Stimulated activated CD8-positive, alpha-beta memory T cell treated with anti-CD3 and anti-CD28 coated beads, Interleukin-2, amount 100 ng/mL, for 1 hour (primary cell): Measurements from ENCODE around the gene CYB5B.
"Not testable (repeated sequence)": the region's sequence is repeated elsewhere in the genome, so short reads cannot be mapped to it uniquely, and the experiment has no call there.

ENCODE experiments used
- DNase-seq, 2 donors: peaks; one replicate each; pipeline ENCODE4 v3.0.0-alpha.2; 2020; ENCODE audit warnings: low read depth in 2 of 2

CYB5B gene

DNA sequence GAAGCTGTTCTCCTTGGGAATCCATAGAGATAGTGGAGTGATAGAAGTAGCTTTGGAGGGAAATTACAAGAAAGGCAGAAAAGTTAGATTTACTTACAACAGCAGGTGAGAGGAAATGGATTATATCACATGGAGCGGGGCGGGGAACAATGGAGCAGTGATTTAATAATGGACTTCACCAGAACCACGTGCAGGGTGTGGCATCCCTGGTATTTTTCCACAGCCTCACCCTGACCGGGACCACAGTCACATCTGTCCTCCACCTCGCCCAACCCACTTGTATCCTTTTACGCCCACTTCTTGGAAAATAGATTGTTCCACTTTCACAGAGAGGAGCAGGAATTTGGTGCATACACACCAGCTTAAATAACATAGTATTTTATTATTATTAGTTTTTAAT, 15.9 kb upstream of the CYB5B start:
- no peak for DNase-seq

DNA sequence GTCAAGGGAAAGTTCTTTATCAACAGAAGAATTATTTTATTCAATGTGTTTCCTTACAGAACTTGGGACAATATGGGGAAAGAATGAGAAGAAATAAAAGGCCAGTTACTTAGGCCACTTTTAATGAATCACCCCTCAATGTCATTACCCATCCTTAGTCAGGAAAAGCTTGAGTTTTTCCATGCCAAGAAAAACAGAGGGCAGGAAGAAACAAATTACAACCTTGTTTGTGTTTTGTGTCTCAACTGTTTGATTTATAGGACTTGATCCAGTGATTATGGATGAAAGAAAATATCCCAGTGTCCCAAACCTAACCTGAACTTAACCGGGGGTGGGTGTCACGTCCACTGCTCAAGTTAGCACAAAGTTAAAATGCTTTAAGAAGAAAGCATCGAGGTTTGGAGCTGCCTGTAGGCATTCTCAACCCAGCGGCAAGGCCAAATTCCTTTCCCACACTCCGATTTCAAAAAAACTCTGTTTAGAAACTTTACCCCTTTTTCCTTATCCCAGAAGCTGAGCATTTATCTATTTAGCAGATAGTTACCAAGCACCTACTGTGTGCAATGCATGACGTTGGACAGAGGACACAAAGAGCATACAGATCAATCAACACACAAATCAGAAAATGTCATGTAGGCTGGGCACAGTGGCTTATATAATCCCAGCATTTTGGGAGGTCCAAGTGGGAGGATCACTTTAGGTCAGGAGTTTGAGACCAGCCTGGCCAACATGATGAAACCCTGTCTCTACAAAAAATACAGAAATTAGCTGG, 14.0 kb upstream of the CYB5B start:
- no peak for DNase-seq

DNA sequence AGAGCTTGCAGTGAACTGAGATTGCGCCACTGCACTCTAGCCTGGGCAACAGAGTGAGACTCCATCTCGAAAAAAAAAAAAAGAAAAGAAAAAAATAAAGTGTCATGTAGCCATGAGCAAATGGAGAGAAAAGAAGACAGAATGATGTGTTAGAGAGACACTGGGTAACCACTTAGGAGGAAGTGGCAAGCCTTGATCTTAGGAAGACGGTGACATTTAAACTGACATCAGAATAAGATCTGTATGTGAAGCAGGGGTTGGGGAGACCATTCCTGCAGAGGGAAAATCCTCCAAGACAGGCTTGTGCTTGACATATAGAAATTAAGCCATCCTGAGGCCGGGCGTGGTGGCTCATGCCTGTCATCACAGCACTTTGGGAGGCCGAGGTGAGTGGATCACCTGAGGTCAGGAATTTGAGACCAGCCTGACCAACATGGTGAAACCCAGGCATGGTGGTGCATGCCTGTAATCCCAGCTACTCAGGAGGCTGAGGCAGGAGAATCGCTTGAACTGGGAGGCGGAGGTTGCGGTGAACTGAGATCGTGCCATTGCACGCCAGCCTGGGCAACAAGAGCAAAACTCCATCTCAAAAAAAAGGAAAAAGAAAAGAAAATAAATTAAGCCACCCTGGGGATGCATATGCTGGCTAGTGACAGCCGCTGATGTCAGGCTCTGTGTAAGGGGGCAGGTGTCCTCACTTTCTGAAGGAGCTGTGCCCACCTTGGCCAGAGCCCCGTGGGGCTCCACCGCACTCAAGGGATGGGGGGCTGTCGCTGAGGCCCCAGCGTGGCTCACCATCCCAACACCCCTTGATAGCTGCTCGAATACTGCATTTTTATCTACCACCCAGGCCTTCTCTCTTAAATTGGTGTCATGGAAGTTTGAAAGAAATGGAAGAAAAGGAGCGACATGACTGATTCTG, 13.1 kb upstream of the CYB5B start:
- no peak for DNase-seq

DNA sequence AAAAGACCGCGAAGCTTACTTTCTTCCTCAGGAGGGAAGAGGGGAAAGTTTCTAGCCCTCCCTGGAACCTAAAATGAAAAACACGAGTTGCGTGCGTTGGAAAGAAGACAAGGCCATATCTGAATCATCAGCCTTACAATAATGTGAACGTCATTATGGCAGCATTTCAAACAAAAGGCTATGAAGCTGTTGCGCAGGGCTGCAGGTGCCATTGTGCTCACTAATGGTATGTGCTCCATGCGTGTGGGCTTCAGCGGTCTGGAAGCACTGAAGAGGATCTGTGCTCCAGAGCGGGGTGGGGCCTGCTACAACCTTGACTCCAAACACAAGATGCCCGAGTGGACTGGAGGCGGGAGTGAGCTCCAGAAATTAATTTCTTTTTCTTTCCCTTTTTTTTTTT, 12.1 kb upstream of the CYB5B start:
- no peak for DNase-seq

DNA sequence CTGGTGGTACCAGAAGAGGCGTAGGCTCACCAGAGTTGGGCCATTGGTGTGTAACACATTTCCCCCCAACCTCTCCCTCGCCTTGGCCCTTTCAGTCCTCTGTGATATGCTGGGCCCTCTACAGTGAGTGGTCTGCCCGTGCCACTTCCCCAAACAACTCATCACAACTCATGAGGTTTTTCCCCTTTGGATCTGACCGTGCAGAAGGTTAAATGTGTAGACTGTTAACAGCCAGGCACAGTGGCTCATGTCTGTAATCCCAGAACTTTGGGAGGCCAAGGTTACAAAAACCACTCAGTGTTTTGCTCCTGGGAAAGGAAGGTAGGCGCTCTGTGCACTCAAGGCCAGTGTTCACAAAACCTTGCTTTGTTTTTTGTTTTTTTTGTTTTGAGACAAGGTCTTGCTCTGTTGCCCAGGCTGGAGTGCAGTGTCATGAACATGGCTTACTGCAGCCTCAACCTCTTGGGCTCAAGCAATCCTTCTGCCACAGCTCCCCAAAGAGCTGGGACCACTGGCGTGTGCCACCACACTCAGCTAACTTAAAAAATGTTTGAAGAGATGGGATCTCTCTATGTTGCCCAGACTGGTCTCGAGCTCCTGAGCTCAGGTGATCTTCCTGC, 11.3 kb upstream of the CYB5B start:
- no peak for DNase-seq

DNA sequence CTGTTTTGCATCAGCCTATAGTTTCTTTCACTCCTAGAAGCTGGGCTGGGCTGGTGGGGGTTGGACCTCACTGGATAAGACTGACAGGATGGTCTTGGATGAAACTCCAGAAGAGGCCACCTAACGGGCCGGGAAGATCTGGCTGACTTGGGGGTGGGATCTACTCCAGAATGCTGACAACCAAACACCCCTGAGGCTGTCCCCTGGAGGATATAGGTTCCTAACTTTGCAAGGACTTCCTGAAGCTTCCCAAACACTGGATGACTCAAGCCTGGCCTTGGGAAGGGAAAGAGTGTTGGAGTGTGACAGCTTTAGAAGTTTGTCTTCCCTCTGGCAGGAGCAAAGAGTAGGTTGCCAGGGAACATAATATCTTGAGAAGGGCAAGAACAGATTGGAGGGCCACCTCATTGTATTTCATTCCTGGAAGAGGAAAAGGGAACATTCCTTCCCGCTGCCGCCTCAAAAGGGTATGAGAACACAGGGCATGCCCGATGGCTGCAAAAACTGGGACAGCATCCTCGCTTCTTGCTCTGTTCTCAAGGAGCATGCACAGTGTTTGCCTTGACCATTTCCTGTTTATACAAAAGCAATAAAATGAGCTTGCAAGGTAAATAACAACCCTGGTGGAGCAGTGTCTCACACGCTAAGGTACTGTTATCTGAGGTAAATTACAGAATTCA, 6.8 kb upstream of the CYB5B start:
- DNase-seq: no peak

DNA sequence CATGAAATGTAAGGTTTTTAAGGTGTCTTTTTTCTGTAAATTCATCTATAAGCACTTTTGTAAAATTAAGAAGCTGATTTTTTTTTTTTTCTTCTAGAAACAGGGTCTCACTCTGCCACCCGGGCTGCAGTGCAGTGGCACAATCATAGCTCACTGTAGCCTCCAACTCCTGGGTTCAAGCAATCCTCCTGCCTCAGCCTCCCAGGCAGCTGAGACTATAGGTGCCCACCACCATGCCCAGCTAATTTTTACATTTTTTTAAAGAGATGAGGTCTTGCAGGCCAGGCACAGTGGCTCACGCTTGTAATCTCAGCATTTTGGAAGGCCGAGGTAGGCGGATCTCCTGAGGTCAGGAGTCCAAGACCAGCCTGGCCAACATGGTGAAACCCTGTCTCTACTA, 4.5 kb upstream of the CYB5B start:
- no peak for DNase-seq

DNA sequence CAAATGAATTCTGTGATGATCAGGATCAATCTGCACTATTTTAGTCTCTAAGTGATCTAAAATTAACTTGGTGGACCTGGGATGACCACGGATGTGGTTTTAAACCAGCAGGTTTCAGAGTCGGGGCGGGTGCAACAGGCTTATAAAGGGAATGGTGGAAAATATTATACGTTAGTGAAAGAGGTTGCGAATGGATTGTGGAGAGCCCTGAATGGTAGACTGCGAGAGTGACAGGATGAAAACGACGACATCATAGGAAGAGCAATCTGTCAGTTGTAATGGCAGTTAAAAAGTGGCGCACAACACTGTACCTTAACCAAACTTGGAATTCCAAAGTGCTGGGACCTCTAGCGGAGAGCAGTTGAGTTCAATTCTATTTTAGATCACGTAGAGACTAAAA, 1.2 kb upstream of the CYB5B start:
- no peak for DNase-seq

DNA sequence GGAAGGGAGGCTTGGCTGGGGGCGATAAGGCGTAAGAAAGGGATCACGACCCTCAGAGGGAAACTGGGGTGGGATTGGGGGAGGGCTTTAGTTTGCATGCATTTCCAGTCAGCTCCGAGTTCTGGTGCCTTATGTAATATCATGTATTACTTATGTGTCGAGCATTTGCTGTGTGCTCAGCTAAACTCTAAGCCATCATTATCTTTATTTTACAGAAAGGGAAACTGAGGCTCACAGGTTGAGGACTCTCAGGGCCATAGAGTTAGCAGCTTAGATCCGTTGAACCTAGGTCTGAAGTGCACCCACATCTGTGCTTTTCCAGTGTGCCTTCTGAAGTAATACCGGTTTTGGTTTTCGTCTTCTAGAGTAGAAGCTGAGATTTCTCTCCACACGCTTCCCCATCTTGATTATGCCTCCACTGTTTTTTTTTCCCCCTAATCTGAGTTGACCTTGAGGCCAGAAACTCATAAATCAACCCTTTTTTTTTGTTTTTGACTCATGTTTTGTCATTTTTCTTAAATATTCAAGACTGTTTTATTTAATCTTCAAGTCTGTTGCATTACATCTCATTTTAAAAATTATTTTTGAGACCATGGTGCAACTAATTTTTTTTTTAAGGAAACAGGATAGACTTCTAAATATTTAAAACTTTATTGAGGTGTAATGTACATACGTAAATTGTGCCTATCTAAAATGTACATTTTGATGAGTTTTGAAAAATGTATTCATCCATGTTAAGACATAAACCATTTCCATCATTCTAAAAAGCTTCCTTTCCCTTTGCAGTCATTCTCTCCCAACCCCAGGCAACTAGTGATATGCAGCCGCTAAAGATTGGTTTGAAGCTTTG, 741 bp downstream of the CYB5B start:
- DNase-seq: no peak

DNA sequence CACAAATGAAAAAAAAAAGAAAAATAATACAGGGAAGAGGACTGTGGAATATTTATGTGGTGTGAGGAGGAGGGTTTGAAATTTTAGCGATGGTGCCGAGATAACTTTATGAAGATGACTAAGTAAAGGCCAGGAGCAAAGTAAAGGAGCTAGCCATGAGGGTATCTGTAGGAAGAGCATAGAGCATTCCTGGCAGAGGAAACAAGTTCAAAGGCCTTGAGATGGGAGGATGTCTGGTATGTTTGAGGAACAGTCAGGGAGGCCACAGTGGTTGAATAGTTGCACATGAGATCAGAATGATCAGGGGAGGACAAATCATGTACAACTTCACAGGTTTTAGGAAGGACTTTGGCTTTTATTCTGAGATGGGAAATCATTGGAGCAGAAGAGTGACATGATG, 4.2 kb downstream of the CYB5B start:
- no peak for DNase-seq

DNA sequence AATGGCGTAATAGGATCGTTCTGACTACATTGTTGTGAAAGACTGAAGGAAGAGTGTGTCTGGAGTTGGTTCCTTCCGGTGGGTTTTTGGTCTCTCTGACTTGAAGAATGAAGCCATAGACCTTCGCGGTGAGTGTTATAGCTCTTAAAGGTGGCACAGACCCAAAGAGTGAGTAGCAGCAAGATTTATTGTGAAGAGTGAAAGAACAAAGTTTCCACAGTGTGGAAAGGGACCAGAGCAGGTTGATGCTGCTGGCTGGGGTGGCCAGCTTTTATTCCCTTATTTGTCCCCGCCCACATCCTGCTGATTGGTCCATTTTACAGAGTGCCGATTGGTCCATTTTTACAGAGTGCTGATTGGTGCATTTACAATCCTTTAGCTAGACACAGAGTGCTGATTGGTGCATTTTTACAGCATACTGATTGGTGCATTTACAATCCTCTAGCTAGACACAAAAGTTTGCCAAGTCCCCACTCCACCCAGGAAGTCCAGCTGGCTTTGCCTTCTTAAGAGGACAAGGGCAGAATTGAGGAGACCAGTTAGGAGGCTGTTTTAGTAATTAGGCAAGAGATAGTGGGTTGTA, 4.7 kb downstream of the CYB5B start:
- DNase-seq: not testable (repeated sequence)

DNA sequence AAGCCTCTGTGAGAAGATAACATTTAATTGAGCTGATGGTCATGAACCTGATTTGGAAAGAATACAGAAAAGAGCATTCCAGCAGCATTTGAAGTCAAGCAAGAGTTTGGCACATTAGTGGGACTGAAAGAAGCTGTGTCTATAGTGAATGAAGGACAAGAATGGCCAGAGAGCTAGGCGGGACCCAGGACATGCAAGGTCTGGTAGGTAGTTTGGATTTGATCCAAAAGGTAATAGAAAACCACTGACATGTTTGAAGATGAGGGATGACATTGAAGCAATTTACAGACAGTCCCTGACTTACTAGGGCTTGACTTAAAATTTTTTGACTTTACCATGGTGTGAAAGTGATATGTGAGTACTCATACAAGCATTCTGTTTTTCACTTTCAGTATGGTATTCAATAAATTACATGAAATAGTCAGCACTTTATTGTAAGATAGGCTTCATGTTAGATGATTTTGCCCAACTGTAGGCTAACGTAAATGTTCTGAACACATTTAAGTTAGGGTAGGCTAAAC, 7.6 kb downstream of the CYB5B start:
- no peak for DNase-seq

DNA sequence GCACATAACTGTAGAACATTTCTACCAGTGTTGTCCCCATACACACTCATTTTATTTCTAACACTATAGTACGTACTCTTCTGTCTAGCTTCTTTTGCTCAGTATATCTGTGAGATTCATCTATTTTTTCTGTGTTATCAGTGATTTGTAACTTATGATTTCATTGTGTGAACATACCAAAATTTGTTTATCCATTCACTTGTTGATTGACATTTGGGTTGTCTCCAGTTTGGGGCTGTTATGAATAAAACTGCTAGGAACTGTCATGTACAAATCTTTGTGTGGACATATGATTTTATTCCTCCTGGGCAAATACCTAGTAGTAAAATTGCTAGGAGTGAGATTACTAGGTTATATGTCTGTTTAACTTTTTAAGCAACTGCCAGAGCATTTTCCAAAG, 9.6 kb downstream of the CYB5B start:
- DNase-seq: no peak

DNA sequence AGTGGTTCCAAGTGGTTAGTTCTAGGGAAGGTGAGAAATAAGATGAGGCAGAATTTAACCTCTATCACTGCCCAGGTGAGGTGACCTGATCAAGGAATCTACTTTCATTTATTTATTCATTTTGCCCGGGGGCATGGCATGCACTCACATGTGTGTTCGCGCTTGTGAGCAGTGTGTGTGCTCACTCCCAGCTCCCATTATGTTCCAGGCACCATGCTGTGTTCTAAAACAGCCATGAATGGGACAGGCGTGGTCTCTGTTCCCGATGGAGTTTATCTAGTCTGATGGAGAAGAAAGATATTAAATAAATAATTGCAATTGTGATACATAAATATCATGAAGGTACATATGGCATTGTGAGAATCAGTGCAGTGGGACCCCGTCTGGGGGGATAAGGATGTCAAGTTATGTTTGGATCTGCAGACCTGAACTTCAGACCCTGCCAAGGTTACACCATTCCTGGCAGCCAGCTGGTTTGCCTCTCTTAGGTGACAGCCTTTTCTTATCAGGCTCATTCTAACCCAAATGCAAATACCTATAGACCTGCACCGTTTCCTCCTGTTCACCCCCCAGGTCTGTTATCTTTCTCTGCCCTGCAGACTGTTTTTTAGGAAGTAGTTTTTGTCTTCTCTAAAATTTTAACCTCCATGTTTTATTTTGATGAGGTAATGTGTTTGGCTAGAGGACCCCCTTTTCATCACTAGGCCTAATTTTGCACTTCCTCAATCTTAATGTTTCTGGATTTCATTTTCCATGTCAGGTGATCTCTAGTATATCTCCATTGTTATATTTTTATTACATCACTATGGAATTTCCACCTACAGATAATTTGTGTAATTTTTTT, 11.8 kb downstream of the CYB5B start:
- DNase-seq: no peak

DNA sequence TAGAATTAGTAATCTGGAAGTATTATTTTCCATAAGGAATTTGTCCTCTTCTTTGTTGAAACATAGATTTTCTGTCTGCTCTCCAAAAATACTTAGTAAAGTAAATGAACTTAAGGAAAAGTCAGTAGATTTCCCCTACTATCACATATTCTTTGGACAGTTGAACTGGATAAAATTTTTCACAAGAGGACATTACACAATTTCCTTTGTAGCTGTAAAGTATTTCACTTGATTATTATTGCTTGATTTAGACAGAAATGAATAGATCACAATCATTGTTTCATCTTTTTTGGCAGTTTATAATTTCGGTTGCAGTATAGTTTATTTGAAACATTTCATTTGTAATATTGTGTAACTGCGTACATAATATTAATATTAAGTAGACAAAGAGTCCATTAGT, 12.5 kb downstream of the CYB5B start:
- DNase-seq: no peak

DNA sequence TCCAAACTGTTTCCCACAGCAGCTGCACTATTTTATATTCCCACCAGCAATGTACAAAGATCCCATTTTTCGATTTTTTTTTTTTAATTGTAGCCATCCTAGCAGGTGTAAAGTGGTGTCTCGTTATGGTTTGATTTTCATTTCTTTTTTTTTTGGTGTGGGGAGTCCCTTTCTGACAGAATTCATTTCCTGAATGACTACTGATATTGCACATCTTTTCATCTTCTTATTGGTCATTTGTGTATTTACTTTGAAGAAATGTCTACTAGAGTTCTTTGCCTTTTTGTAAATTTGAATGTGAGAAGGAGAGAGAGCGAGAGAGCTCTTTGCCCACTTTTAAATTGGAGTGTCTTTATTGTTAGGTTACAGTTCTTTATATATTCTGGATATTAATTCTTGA, 14.0 kb downstream of the CYB5B start:
- no peak for DNase-seq

DNA sequence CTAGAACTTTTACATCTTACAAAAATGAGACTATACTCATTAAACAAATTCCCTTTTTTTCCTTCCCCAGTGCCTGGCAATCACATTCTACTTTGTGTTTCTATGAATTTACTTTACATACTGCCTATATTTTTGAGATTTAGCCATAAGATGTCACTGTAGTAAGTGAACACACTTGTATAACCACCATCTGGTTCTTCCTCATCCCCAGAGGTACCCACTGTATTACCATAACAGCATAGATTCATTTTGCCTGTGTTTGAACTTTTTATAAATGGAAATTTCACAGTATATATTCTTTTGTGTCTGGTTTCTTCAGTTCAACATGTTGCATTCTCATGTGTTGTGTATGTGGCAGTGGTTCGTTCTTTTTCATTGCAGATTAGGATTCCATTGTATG, 15.8 kb downstream of the CYB5B start:
- no peak for DNase-seq

DNA sequence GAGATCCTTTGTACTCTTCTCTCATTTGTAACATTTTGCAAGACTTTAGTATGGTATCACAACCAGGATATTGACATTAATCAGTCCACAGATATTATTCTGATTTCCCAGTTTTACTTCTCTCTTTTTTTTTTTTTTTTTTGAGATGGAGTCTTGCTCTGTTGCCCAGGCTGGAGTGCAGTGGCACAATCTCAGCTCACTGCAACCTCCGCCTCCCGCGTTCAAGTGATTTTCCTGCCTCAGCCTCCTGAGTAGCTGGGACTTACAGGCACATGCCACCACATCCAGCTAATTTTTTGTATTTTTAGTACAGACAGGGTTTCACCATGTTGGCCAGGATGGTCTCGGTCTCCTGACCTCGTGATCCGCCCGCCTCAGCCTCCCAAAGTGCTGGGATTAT, 16.6 kb downstream of the CYB5B start:
- not testable (repeated sequence) for DNase-seq

DNA sequence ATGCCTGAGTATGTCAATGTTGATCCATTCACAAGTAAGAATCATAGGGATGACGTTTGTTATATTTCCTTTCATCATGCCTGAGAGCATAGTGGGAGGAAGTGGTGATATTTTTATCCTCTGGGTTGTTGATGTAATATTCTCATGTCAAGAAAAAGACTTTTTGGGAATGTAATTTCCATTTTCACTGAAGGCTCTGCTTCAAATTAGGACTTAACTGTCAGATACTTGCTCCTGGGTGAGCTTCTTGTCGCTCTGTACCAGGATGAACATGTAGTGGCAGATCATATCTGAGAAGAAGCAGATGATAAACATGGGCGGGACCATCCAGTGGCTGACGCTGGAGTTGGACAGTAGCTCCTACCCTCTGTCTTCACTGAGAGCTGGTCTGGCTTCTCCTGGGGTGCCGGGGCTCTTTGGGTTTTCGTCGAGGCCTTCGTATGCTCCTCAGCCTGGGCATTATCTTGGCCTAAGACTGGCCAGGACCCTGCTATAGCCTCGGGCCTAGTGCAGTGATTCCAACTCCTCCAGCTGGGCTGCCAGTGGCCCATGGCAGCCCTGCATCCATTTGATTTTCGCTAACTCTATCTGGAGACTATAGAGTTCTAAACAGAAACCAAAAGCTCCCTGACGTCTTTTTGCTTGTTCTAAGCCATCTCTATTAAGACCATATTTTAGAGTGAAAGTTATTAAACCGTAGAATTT, 19.7 kb downstream of the CYB5B start:
- no peak for DNase-seq
